Lung microvascular endothelial cell (primary cell): Measurements from ENCODE around the gene RNF220. TPM values are rescaled to one million over a fixed set of nuclear protein-coding genes. Genes with fewer than 3 reads are reported as not detected.
A peak's percentile ranks its signal among the peaks of the same experiment; 100 is the strongest.

Source experiments
- DNase-seq, 2 donors: peaks; one replicate each; pipeline versions ENCODE4 v3.0.0 to v3.0.0-alpha.2; 2010; ENCODE audit warnings: low read depth in 2 of 2
- total RNA-seq: library from RNA; depleted of rRNA; stranded (reverse); fragments of >200 nt; gene quantifications from 2 replicates; pipeline ENCODE4 v1.2.1, GENCODE V29; 2014

Gene RNF220
- total RNA-seq, 1 donor from 2014 or later: 53.6 TPM

DNA sequence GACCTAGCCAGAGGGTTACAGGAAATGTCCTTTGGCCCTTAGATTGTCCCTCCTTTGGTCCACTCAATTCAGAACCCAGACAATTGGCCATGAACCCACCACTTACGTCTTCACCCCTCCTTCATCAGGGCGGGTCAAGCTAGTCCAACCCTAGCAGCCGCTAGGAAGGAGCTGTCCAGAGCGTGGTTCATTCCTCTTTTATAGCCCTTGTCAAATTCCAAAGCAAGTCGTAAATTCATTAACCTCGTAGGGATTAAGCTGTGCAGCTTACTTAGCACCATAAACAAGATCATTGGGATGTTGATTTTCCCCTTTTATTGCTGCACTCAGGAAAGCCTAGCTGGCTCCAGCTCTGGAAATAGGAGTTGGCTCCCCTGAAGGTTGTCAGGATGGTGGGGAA lies 179.1 kb downstream of the RNF220 start:
- no peak for DNase-seq

GRCh38 chr1:44585315-44585920 lies 180.4 kb downstream of the RNF220 start:
- no peak for DNase-seq

GRCh38 chr1:44587796-44588460 lies 182.9 kb downstream of the RNF220 start:
- no peak for DNase-seq

GRCh38 chr1:44588551-44589210 lies 183.6 kb downstream of the RNF220 start:
- DNase-seq: no peak

DNA sequence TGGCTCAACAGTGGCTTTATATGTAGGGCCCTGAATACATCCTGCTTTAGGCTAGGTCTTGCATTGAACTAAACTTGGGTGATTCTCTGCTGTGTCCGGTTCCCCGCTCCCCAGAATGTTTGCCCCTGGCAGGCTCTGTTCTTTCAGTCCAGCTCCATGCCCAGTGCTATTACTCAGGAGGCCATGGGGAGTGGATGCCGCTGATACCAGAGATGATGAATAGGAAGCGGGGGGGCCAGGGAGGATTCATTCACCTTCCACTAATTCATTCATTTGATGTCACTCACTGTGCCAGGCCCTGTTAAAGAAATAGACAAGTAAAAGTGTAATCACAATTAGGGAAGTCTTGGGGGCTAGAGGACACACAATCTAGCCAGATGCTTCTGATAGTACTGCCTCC lies 185.4 kb downstream of the RNF220 start:
- DNase-seq: no peak

DNA sequence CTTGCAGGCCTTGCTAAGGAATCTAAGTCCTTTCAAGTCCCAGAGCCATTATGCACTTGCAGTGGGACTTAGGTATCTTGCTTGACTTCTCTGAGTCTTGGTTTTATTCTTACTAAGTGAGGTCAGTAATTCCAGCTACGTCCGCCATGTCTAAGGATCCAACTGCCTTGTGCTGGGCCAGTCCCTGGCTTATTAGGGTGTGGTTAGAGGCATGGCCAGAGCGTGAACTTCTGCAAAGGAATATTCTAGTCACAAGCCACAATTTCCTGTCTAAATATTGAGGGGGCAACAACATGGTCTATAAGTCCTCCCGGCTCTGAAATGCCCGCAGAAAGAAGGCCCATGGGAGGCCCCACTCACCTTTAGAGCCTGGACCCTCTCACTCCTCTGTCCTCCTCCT lies 186.3 kb downstream of the RNF220 start:
- DNase-seq: no peak

DNA sequence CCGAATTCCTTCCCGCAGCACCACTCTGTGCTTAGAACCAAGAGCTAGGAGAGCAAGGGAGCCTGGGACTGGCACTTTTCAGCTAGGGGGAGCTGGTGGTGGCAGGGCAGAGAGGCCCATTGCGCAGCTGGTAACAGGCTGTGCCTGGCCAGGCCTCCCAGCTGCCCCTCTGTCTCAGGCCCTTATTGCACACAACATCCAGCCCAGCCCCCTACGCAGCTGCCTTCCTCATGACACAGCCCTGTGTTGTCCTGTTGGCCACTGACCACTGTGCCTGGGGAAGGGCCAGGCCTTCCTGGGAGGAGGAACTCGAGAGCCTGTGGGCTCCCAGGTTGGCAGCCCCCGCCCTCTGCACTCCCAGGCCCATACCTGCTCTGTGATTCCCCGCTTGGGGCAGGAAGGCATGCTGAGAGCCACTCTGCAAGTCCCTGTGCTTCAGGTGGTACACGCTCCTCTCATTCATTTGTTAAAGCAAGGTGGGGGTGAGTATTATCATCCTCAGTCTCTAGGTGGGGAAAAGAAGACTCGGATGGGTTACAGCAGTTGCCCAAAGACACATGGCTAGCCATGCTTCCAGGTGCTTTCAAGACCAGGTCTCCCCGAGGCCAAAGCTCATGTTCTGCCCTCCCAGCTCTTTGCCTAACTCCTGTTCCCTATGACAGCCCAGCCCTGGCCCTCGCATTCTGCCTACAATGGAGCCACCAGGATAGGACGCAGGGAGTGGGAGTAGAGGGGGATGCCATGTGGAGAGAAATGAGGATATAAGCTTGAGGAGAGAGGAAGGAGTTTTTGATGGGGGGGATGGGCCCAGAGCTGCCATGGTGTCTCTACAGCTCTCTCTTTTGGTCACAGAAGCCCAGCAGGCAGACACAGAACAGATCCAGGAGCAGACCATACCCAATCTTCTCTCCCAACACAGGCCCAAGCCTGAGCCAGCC lies 187.4 kb downstream of the RNF220 start:
- no peak for DNase-seq

DNA sequence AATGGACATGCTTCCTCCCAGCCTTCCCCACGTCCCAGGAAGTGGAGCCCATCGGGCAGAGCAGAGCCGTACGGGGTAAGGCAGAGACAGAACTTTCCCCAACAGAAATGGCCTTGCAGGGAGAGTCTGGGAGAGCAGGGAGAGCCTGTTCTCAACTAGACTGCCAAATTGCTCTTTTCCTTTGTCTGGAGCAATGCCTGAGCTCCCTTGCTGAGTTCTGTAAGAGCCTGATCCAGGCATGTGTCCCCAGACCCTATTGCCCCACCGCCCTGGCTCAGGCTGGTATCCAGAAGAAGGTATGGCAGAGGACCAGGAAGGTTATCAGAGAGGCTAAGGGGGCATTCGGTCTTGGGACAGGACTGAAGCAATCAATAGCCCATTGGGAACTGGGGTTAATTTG lies 189.3 kb downstream of the RNF220 start:
- DNase-seq: no peak

DNA sequence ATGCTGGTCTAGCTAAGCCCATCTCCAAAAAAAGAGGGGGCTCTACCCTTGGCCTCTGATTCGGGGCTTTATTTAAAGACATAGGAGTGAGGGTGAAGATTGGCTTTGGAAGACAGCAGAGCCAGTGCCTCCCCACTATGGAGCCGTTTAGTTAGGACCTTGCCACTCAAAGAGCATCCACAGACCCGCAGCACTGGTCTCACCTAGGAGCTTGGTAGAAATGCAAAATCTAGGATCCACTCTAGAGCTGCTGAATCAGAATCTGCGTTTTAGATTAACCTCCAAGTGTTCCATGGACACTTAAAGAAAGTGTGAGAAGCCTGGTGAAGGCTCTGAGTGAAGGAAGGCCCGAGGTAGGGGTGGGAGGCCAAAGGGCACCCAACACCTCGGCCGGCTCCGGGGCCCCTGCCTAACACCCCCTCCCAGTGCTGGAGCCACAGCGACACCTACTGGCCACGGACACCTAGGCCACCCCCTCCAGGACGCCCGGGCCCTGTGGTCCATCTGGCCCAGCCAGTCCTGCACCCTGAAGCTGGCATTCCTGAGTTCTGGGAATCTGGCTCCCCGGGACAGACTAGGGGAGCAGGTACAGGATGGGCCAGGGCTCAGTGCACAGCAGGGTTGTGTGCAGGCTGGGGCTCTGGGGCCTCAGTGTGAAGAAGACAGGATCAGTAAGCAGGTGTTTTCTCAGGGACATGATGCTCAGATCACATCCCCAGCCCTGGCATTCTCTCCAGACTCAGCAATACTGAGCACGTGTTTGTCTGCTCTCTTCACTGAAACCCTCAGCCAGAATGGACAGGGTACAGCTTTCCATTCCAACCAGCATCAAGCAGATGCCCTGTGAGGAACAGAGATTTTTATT lies 190.0 kb downstream of the RNF220 start:
- peak; percentile 58 to 73 for DNase-seq

GRCh38 chr1:44596511-44596910 lies 191.5 kb downstream of the RNF220 start:
- DNase-seq: no peak

GRCh38 chr1:44598167-44598566 lies 193.1 kb downstream of the RNF220 start:
- DNase-seq: no peak

- no peak for DNase-seq
Measured at GRCh38 chr1:44602634-44603628, 197.9 kb downstream of the RNF220 start.

DNA sequence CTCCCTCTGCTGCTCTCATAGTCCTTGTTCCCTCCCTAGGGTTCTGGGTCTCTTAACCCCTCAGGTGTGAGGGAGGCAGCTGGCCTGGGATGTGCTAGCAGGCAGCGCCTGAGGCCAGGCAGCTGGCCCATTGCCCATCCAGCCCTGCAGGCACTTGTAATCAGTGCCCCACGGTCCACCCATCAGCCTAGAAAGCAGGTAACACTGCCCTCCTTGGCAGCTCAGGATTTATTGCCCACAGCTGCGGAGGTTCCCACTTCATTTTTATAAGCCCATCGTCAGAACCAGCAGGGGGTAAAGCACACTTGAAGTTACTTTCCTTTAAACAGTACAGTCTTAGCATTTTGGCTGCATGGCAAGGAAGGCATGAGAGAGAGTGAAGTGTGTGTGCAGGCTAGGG lies 198.7 kb downstream of the RNF220 start:
- no peak for DNase-seq

GRCh38 chr1:44604157-44604955 lies 199.3 kb downstream of the RNF220 start:
- no peak for DNase-seq

DNA sequence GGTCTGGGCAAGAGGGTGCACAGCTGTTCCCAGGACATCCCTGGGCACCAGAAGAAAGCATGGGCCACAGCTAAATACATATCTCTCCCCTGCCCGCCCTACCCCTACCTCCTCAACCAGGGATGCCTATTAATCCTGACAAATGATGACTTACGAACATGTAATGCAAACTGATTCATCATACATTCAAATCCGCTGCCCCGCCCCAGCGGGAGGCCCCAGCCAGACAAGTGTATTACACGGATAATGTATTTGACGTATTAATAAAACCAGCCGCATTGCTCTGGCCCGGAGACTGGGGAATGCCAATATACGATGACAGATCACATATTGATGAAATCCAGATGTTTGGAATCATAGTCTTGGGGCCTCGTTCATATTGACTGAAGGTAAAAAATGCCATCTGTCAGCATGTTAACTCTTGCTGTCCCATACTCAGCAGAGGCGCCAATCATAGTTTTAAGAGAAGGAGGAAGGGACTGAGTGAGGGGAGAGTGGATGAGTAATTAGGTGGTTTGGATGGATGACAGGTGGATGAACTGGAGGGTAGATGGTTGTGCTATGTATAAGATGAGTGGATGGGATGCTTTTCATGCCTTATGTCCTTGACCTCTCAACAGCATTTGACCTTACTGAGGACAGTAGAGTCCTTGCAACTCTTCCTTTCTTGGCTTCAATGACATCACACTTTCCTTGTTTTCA lies 201.0 kb downstream of the RNF220 start:
- DNase-seq: no peak

DNA sequence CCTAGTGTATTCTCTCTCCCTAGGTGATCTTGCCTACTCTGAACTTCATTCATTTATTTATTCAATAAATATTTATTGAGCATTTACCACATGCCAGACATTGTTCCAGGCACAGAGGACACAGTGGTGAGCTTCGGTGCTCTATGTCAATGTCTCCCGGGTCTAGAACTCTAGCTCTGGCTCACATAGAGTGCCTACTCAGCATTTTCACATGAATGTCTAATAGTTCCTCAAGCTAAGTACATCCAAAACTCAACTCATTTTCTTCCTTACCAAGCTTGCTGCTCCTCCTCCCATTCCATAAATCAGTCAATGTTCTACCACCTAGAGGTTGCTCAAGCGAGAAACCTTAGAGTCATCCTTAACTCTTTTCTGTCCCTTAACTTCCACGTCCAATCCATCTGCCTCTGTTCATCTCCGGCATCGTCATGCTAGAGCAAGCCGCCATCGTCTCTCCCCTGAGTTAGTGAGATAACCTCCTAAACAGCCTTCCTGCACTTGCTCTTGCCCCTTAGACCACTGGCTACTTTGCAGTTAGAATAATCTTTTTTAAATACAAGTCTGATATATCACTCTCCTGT lies 201.7 kb downstream of the RNF220 start:
- DNase-seq: no peak

- peak in 1 of 2 donors; percentile 9 for DNase-seq
Measured at GRCh38 chr1:44608141-44608540, 203.1 kb downstream of the RNF220 start.

- DNase-seq: peak; percentile 29 to 54
Measured at GRCh38 chr1:44609412-44609767, 204.3 kb downstream of the RNF220 start.
